CD4-positive, alpha-beta T cell treated with Interleukin-4 for 4 hours (primary cell): Measurements from ENCODE around the gene SARM1.
"Not testable (repeated sequence)": the region's sequence is repeated elsewhere in the genome, so short reads cannot be mapped to it uniquely, and the experiment has no call there.

Source experiments
- DNase-seq: peaks from one replicate; pipeline ENCODE4 v3.0.0-alpha.2; 2020

SARM1 gene

DNA sequence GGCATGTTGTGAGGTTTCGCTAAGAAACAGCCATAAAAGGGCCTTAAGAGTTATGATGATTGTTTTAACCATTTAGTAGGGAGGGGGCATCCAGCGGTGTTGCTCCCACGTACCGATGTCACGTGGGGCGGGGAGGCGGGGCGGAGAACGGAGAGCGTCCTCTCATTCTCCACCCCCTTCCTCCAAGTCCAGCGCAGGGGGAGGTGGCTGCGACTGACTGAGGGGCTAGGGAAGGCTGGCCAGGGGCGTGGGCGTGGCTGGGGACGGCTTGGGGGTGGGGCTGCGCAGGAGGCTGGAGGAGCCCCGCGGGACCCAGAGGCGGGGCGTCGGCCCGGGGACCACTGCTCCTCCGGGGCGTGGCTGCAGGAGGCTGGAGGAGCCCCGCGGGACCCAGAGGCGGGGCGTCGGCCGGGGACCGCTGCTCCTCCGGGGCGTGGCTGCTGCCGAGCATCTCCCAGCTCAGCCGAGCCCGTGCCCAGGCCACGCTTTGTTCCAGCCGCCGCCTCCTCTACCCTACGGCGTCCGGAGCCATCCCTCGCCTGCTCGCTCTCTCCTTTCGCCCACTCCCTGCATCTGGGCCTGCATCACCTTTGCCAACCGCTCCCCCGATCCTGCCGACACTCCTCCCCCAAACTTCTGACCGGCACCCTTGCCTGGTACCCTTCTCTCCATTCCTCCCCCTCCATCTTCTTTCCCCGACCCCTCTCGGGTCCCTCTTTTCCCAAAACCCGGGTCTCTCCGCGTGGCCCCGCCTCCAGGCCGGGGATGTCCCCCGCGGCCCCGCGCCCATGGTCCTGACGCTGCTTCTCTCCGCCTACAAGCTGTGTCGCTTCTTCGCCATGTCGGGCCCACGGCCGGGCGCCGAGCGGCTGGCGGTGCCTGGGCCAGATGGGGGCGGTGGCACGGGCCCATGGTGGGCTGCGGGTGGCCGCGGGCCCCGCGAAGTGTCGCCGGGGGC, at the start of gene SARM1:
Gene SARM1, plus strand, starts transcription at position 450 of the 958 bp plus-strand sequence. Its CDS starts 339 bp downstream, at position 789.
- DNase-seq: peak; percentile 91

DNA sequence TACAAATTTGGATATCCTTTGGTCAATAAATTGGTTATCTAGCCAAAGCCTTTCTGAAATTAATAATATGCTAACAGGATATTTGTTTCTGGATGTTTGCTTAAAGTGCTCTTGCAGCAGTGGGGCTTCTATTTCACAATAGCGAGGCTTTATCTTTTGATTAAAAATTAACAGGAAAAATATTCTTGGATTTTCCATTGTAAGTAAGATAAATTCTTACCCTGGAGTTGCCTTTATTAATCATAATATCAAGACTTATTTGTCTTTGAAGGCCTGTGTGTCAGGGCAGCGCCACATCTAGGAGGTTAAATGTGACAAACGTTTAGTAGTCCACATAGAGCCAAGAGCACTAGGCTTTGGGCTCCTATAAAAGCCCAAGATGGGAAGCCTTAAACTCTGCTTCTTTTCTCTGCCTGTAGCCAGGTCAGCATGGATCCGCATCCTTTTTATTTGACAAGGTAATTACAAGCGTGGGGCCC, 47.2 kb upstream of the SARM1 start:
- DNase-seq: no peak

- DNase-seq: no peak
Observed at GRCh38 chr17:28324781-28325180, 46.7 kb upstream of the SARM1 start.

GRCh38 chr17:28325211-28325610, 46.3 kb upstream of the SARM1 start:
- no peak for DNase-seq

- DNase-seq: no peak
Observed at GRCh38 chr17:28326114-28326513, 45.4 kb upstream of the SARM1 start.

- DNase-seq: no peak
Observed at GRCh38 chr17:28327031-28327607, 44.4 kb upstream of the SARM1 start.

DNA sequence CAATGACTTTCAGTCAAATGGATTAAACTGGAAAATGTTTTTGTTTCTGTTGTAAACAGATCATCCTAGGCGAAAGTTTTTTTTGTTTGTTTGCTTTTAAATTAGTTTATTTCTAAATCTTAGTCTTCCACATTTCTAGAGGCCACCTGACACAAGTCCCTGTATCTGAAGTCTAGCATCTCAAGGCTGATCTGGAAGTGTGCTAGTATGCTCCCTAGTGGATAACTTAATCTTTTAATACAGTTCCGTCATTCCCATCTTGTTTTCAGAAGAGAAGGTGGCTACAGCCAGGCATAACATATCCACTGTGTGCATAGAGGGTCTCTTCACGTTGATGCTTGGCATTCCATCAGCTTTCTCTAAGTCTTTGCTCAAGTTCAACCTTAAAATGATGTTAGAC, 43.8 kb upstream of the SARM1 start:
- DNase-seq: no peak

- DNase-seq: no peak
Observed at GRCh38 chr17:28328325-28328724, 43.2 kb upstream of the SARM1 start.

DNA sequence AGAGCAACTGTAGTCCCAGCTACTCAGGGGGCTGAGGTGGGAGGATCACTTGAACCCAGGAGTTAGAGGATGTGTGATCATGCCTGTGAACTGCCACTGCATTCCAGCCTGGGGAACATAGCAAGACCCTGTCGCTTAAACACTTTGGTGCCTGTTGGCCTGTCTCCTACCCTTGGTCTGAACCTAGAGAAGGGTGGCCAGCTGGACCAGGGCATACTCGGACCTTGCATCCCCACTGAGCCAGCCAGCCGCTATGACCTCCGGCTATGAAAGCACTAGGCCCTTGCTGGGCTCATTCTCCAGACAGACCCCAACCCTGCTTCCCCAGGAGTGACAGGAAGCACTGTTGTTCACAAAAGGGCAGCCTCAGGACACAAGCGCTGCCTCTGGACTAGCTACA, 40.8 kb upstream of the SARM1 start:
- DNase-seq: no peak

DNA sequence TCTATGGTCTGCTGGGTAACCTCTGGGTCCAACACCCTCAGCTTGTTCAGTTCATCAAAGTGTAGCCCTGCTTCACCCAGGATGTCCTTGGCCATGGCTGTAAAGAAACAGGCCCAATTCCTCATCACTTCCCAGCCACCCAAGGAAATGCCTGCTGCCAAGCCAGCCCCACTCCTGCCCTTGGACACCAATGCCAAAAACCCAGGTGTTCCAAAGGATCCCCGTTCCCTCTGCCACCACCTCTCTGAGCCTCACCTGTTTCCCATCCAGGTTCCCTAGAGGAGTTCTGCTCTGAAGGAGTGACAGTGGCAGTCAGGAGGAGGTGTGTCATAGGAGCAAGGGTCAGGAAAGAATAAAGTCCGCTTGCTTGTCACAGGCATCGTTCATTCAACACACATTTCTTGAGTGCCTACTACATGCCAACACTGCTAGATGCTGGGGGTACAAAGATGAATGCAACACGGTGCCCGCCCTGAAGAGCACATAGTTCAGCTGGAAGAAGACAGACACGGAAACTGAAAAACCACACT, 39.5 kb upstream of the SARM1 start:
- DNase-seq: no peak

GRCh38 chr17:28333083-28333746, 38.3 kb upstream of the SARM1 start:
- no peak for DNase-seq

- DNase-seq: no peak
Observed at GRCh38 chr17:28334171-28334570, 37.3 kb upstream of the SARM1 start.

- no peak for DNase-seq
Observed at GRCh38 chr17:28334666-28335200, 36.8 kb upstream of the SARM1 start.

GRCh38 chr17:28335201-28335958, 36.1 kb upstream of the SARM1 start, which contains the start of the genes IFT20 and TNFAIP1:
IFT20 (minus strand) TSS chr17:28335472; CDS start chr17:28331985, 3,487 bp downstream.
TNFAIP1 (plus strand) TSS chr17:28335761; CDS start chr17:28339522, 3,761 bp downstream.
- peak; percentile 99 for DNase-seq

DNA sequence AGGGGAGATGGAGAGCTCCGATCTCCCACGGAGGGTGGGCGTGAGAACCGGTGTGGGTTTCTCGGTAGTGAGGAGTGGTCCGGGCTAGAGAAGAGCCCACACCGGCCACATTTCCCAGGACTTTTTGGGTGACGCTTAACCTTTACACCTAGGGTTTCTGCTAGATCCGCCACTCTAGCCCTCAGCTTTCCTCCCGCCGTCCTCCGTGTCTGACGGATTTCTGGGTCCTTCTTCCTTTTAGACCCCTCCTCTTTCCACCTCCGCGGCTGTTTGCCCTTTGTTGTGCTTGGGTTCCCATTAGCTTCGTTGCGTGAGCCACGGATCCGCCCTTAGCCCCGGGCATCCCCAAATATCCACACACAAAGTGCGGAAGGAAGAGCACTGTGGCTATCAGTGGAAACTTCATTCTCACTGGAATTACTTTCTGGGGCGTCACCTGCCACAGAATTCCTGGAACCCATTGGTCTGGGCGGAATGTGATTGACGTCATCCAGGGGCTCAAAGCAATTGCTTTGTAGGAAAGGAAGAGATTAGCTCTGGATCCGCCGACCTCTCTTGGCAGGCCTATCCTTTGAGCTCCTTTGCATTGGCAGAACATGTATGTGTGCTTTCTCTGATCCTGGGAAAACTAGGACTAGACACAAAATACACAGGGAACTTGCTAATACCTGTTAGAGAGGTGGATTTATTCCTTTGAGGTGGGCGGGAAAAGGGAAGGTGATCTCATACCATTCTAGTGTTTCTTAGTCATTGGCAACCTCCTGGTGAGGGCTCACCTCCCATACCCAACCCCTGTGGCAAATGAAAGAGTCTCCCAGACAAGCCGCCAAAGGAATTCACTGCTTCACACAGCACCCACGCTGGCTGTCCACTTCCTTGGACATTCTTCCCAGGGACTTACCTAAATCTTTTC, 35.3 kb upstream of the SARM1 start:
- DNase-seq: no peak

- DNase-seq: no peak
Observed at GRCh38 chr17:28338056-28338768, 33.3 kb upstream of the SARM1 start.

DNA sequence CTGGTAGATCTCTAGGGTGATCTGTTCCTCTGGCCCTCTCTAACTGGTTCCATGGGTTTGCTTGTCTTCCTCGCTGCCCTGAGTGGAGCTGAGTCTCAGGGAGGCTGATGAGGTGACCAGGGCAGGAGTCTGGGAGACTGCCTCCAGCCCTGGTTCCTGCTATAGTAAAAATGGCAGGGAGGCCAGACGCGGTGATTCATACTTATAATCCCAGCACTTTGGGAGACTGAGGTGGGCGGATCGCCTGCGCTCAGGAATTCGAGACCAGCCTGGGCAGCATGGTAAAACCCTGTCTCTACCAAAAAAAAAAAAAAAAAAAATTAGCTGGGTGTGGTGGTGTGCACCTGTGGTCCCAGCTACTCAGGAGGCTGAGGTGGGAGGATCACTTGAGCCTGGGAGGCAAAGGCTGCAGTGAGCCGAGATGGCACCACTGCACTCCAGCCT, 32.7 kb upstream of the SARM1 start:
- not testable (repeated sequence) for DNase-seq

DNA sequence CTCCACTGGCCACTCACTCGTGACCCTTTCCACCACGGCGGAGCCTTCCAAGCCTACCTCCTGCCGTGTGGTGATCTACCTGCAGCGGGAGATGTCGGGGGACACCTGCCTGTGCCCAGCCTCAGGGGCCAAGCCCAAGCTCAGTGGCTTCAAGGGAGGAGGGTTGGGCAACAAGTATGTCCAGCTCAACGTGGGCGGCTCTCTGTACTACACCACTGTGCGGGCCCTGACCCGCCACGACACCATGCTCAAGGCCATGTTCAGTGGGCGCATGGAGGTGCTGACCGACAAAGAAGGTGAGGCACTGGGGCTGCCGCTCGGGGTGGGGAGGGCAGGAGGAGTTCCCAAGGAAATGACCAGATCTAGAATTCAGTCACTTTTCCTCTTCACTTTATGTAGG, 32.1 kb upstream of the SARM1 start:
- DNase-seq: no peak

DNA sequence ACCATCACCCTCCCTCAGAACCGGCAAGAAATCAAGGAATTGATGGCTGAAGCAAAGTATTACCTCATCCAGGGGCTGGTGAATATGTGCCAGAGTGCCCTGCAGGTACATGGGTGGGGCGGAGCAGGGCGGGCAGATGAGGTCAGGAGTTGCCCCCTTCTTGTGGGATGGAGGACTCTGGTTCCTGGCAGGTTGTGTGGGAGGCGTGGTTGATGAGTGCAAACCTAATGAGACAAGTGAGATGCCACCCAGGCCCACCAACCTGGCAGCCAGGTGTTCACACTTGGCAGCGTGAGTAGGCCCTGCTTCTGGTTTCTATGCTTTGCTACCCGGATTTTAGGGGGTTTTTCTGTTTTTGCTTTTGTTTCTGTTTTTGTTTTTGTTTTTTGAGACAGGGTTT, 31.1 kb upstream of the SARM1 start:
- DNase-seq: no peak

DNA sequence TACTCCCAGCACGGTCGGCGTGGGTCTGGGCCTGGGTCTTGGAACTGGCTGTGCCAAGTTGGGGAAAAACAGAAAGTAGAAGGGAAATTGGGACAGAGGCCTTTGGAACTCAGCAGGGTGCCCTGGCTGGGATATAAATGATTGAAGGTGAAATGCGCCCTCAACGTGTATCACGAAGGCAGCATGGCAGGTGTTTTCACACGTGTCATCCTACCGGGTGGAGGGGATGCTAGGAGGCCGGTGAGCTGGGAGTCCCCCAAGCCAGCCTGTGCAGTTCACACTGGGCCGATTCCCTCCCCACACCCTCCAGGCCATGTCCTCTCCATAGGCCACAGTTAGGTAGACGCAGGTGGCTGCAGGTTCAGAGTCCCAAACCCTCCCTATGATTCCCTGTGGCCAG, 30.0 kb upstream of the SARM1 start:
- no peak for DNase-seq
